SU-DHL-6 (cell line): Measurements from ENCODE around the gene PTER.

Source experiments
- H2AFZ ChIP-seq: fragments of 200-600 bp; sonication (generic); 2 replicates; pipeline ENCODE4 v1.6.1; 2014; ENCODE audit warnings: low read depth, mild to moderate bottlenecking, moderate library complexity, mixed read lengths, antibody characterized with exemption, low read length; ENCODE audit not compliant: severe bottlenecking
- H3F3A ChIP-seq: fragments of 200-600 bp; shearing (Covaris generic); 2 replicates; pipeline ENCODE4 v1.6.0; 2016; ENCODE audit warnings: antibody characterized with exemption, mild to moderate bottlenecking; ENCODE audit not compliant: insufficient read depth
- H3K27ac ChIP-seq: fragments of 200-600 bp; sonication (generic); 2 replicates; pipeline ENCODE4 v1.5.1; 2016; ENCODE audit warnings: low read depth, mild to moderate bottlenecking, low read length, moderate library complexity, mixed read lengths
- H3K27me3 ChIP-seq: fragments of 200-600 bp; sonication (generic), shearing (Covaris generic); 2 replicates; pipeline ENCODE4 v1.6.0; 2014; ENCODE audit warnings: mild to moderate bottlenecking, low read length
- H3K36me3 ChIP-seq: fragments of 200-600 bp; sonication (generic); 2 replicates; pipeline ENCODE4 v1.6.1; 2014; ENCODE audit warnings: mild to moderate bottlenecking, low read length, mixed read lengths
- H3K4me2 ChIP-seq: fragments of 300-600, 200-600 bp; shearing (Covaris generic), sonication (generic); 2 replicates; pipeline ENCODE4 v1.6.0; 2014; ENCODE audit warnings: low read length, low read depth, mild to moderate bottlenecking; ENCODE audit not compliant: poor library complexity, severe bottlenecking
- H3K4me3 ChIP-seq: fragments of 200-600 bp; sonication (generic); 2 replicates; pipeline ENCODE4 v1.5.1; 2014; ENCODE audit warnings: antibody characterized with exemption, low read length, mild to moderate bottlenecking, mixed read lengths; ENCODE audit not compliant: insufficient read depth, poor library complexity, severe bottlenecking
- H3K79me2 ChIP-seq: fragments of 200-600 bp; sonication (generic); 2 replicates; pipeline ENCODE4 v1.6.1; 2014; ENCODE audit warnings: mild to moderate bottlenecking, low read length, moderate library complexity; ENCODE audit not compliant: insufficient read depth
- H3K9ac ChIP-seq: fragments of 200-600 bp; sonication (generic); 2 replicates; pipeline ENCODE4 v1.7.0; 2014; ENCODE audit warnings: mild to moderate bottlenecking, low read length
- H3K9me2 ChIP-seq: fragments of 200-600 bp; sonication (generic); replicated peaks from 2 replicates; pipeline ENCODE4 v1.6.1; 2014; ENCODE audit warnings: low read length; ENCODE audit not compliant: insufficient read depth
- H3K9me3 ChIP-seq: fragments of 200-600 bp; sonication (generic); 2 replicates; pipeline ENCODE4 v1.6.1; 2014; ENCODE audit warnings: low read length, mixed read lengths; ENCODE audit not compliant: insufficient read depth
- H4K20me1 ChIP-seq: fragments of 200-600 bp; sonication (generic); 2 replicates; pipeline ENCODE4 v1.6.1; 2014; ENCODE audit warnings: low read depth, mild to moderate bottlenecking, antibody characterized with exemption, low read length, moderate library complexity, mixed read lengths
- EZH2phosphoT487 ChIP-seq: fragments of 200-600 bp; sonication (generic), shearing (Covaris generic); conservative IDR thresholded peaks from 2 replicates; pipeline ENCODE4 v1.6.1; 2018; ENCODE audit warnings: mild to moderate bottlenecking, antibody characterized with exemption, low read length, moderate library complexity, mixed read lengths
- TF ChIP-seq, protein P1 (sequence below): fragments of 200-600 bp; sonication (generic); IDR thresholded peaks from one replicate; pipeline ENCODE4 v1.5.1; 2017; ENCODE audit warnings: antibody characterized with exemption, mild to moderate bottlenecking, low read length, moderate library complexity; ENCODE audit not compliant: insufficient read depth, poor library complexity, severe bottlenecking

The PTER gene

DNA sequence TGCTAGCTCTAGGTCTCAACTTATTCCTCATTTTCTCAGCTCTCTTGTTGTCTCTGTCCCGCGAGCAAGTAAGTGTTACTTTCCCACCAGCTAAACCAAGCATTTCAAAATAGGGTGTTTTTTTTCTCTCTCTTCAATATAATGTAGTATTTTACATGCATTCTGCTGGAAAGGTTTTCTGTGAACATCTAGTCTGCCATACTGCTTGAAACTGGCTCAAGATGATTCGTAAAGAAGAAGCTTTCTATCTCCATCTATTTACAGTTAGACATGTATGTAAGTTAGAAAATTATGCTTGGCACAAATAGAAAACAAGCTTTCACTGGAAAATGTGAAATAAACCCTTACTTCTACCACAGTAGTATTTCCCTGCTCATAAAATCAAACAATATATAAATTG is 53.7 kb downstream of the PTER start:
- Histone ChIP-seq H3K9me2 (no peaks in the 10 kb centered on the region), H4K20me1 (no peaks in the 10 kb centered on the region; the same call in 1 of the 2 replicates), H3K9ac (no peak overlapping the region), H3F3A (no peaks in the 10 kb centered on the region), H3K27me3 (no peaks in the 10 kb centered on the region), H3K9me3 (no peaks in the 10 kb centered on the region), H3K27ac (no peak overlapping the region), H2AFZ (no peak overlapping the region), H3K79me2 (no peaks in the 10 kb centered on the region), H3K36me3 (peaks cover 16% of the 10 kb centered on the region; the same call in 1 of the 2 replicates), H3K4me2 (no peak overlapping the region), H3K4me3 (no peak overlapping the region)
- TF ChIP-seq EZH2phosphoT487 = no peak
- TF ChIP-seq, protein P1, sequence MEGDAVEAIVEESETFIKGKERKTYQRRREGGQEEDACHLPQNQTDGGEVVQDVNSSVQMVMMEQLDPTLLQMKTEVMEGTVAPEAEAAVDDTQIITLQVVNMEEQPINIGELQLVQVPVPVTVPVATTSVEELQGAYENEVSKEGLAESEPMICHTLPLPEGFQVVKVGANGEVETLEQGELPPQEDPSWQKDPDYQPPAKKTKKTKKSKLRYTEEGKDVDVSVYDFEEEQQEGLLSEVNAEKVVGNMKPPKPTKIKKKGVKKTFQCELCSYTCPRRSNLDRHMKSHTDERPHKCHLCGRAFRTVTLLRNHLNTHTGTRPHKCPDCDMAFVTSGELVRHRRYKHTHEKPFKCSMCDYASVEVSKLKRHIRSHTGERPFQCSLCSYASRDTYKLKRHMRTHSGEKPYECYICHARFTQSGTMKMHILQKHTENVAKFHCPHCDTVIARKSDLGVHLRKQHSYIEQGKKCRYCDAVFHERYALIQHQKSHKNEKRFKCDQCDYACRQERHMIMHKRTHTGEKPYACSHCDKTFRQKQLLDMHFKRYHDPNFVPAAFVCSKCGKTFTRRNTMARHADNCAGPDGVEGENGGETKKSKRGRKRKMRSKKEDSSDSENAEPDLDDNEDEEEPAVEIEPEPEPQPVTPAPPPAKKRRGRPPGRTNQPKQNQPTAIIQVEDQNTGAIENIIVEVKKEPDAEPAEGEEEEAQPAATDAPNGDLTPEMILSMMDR = no peak

DNA sequence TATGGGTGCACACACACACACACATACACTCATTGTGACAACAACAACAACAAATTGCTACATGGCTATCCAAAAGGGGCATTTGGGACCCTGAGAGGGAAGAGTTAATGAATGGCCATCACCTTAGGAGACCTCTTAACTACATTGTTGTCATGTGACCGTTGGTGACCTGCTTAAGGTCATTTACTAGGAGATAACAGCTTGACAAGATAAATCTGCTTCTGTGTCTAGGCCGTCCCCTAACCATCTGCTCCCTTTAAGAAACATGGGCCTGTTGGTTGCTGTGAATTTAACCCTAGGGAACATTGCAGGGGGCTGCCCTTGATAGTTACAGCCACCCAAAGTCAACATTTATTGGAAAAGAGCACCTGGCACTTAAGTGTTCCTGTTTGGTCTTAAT is 55.1 kb downstream of the PTER start:
- TF ChIP-seq EZH2phosphoT487 = no peak
- TF ChIP-seq, protein P1 = no peak
- H3K9ac ChIP-seq = no peak overlapping the region
- no peak overlapping the region for H2AFZ ChIP-seq
- H3K79me2 ChIP-seq = no peaks in the 10 kb centered on the region
- peaks cover 9% of the 10 kb centered on the region; the same call in 1 of the 2 replicates for H3K36me3 ChIP-seq
- H3K9me2 ChIP-seq = no peaks in the 10 kb centered on the region
- H3K27ac ChIP-seq = no peak overlapping the region
- H3K4me2 ChIP-seq = no peak overlapping the region
- H4K20me1 ChIP-seq = no peaks in the 10 kb centered on the region; the same call in 1 of the 2 replicates
- H3K27me3 ChIP-seq = no peaks in the 10 kb centered on the region
- H3F3A ChIP-seq = no peaks in the 10 kb centered on the region
- no peak overlapping the region for H3K4me3 ChIP-seq
- H3K9me3 ChIP-seq = no peaks in the 10 kb centered on the region

DNA sequence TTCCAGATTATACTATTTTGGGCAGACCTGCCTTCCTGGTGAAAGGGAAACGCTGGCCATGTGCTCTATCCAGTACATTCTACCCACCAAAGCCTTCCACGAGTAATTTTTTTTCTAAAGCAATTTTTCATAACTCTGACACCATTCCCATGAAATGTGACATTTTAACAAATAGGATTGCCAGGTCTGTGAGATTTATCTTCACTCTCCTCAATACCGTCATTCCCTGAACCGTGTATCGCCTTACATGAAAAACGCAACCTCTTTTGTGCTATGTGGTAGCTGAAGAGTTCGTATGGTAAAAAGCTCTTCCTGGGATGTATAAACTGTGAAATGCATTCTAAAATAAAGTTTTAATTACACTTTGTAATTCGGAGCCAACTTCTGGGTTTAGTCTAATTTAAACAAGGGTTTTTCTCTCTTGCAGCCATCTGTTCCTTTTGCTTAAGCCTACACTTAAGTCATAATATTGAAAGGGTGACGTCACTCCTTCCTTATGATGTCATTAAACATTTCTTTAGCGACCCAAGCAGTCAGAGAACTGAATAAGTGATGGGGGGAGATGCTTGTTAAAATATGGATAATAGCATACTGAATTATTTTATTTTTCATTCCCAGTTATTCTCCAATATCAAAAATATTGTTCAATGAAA is 57.2 kb downstream of the PTER start:
- H3K9ac ChIP-seq = no peak overlapping the region
- H3K4me3 ChIP-seq = no peak overlapping the region
- H3K79me2 ChIP-seq = no peaks in the 10 kb centered on the region
- TF ChIP-seq, protein P1 = no peak
- no peak for TF ChIP-seq EZH2phosphoT487
- H3K4me2 ChIP-seq = no peak overlapping the region
- H3F3A ChIP-seq = no peaks in the 10 kb centered on the region
- H3K36me3 ChIP-seq = no peaks in the 10 kb centered on the region
- no peaks in the 10 kb centered on the region for H3K9me3 ChIP-seq
- H3K27me3 ChIP-seq = no peaks in the 10 kb centered on the region
- no peaks in the 10 kb centered on the region for H3K9me2 ChIP-seq
- no peak overlapping the region for H3K27ac ChIP-seq
- H2AFZ ChIP-seq = no peak overlapping the region
- no peaks in the 10 kb centered on the region; the same call in 1 of the 2 replicates for H4K20me1 ChIP-seq
